ENCODE results near the gene SLC38A11.
"Not testable (repeated sequence)": the region's sequence is repeated elsewhere in the genome, so short reads cannot be mapped to it uniquely, and the experiment has no call there.

The SLC38A11 gene

GRCh38 chr2:164954954-164955701 is at the start of gene SLC38A11:
Gene SLC38A11, minus strand, starts transcription at chr2:164955525. Its CDS starts 278 bp downstream, at chr2:164955247.
- no peak for DNase-seq (ENCODE audit: extremely low read depth in 1 of 2, low read depth in 1 of 2)

DNA sequence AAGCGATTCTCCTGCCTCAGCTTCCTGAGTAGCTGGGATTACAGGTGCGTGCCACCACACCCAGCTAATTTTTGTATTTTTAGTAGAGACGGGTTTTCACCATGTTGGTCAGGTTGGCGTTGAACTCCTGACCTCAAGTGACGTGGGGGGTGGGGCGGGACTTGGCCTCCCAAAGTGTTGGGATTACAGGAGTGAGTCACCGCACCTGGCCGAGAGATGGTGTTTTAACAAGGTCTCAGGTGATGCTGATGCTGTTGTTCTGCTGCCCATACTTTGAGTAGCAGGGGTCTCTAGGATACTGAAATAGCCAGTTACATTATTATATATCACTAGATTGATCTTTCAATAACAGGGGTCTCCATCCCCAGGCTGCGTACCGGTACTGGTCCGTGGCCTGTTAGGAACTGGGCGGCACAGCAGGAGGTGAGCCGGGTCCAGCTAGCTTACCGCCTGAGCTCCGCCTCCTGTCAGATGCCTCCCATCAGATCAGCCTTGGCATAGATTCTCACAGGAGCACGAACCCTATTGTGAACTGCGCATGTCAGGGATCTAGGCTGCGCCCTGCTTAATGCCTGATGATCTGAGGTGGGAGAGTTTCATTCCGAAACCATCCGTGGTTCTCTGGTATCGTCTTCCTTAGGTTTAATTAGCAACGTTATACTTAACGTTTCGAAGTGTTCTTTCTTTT is 48.3 kb upstream of the SLC38A11 start:
- no peak for DNase-seq (ENCODE audit: extremely low read depth in 1 of 2, low read depth in 1 of 2)

DNA sequence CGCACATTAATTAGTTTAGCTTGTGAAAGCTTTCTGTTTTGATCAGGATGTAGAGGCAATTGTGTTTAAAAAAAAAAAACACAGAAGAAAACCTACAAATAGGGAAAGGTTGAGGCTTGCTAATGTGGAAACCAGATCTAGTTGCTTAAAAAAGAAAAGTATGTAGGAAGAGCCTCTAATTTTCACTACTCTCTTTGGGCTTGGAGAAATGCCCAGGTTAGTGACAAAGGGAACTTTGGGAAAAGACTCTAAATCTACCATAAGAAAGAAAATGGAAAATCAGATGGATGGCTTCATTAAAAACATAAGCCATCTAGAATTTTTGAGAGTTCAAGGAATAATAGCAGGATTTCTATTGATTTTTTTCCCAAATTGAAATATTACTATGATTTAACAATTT is 47.3 kb upstream of the SLC38A11 start:
- no peak for DNase-seq (ENCODE audit: extremely low read depth in 1 of 2, low read depth in 1 of 2)

DNA sequence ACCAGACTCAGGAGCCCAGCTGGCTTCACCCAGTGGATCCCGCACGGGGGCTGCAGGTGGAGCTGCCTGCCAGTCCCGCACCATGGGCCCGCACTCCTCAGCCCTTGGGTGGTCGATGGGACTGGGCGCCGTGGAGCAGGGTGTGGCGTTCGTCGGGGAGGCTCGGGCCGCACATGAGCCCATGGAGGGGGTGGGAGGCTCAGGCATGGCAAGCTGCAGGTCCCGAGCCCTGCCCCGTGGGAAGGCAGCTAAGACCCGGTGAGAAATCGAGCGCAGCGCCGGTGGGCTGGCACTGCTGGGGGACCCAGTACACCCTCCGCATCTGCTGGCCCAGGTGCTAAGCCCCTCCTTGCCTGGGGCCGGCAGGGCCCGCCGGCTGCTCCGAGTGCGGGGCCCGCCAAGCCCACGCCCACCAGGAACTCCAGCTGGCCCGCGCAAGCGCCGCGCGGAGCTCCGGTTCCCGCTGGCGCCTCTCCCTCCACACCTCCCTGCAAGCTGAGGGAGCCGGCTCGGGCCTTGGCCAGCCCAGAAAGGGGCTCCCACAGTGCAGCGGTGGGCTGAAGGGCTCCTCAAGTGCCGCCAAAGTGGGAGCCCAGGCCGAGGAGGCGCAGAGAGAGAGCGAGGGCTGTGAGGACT is 39.5 kb upstream of the SLC38A11 start:
- DNase-seq (ENCODE audit: extremely low read depth in 1 of 2, low read depth in 1 of 2) = not testable (repeated sequence)

GRCh38 chr2:164993287-164994016 is 38.1 kb upstream of the SLC38A11 start:
- DNase-seq (ENCODE audit: extremely low read depth in 1 of 2, low read depth in 1 of 2) = no peak

- DNase-seq (ENCODE audit: extremely low read depth in 1 of 2, low read depth in 1 of 2) = peak in 1 of 2 donors; percentile 13
These were observed 37.5 kb upstream of the SLC38A11 start for GRCh38 chr2:164992818-164993217.

GRCh38 chr2:164992093-164992454 is 36.7 kb upstream of the SLC38A11 start:
- not testable (repeated sequence) for DNase-seq (ENCODE audit: extremely low read depth in 1 of 2, low read depth in 1 of 2)

DNA sequence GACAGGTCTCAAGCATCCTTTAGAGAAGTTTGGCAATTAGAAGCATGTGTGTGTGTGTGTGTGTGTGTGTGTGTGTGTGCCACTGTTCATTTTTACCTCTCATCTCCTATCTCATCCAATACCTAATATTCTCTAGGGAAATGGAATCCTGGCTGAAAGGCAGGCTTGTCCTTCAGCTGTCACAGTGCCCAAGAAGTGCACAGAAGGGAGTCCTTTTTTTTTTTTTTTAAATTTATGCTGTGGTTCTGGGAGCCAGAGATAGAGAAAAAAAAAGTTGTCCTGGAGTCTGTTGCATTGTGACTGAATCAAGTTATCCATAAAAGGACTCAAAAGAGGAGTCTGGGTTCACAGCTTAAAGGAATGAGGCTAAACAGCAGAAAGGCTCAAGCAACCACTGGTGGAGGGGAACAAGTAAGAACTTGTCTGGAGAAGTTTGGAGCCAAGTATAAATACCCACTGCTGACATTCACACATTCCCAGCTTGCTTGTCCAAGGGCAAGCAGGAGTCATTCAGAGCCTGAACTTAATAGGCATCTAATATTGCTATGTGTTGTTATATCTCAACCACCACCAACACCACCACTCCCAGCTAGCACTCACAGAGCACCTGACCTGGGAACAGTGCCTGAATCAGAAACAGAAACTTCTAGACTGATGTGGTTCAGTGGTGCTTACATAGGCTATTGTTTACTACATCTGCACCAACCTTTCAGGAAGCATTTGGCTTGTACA is 36.2 kb upstream of the SLC38A11 start:
- DNase-seq (ENCODE audit: extremely low read depth in 1 of 2, low read depth in 1 of 2) = not testable (repeated sequence)

DNA sequence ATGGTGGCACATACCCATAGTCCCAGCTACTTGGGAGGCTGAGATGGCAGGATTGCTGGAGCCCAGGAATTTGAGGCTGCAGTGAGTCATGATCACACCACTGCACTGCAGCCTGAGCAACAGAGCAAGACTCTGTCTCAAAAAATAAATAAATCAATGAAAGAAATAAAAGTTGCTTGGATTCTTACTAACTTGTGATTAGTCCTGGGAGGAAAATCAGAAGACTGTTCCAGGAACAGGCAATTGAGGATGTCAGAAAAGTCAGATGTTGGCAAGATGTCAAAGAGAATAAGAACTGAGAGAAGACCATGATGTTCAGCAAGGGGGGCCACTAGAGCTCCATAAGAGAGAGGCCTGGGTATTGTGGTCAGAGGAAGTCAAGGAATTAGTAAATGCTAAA is 35.6 kb upstream of the SLC38A11 start:
- DNase-seq (ENCODE audit: extremely low read depth in 1 of 2, low read depth in 1 of 2) = not testable (repeated sequence)

DNA sequence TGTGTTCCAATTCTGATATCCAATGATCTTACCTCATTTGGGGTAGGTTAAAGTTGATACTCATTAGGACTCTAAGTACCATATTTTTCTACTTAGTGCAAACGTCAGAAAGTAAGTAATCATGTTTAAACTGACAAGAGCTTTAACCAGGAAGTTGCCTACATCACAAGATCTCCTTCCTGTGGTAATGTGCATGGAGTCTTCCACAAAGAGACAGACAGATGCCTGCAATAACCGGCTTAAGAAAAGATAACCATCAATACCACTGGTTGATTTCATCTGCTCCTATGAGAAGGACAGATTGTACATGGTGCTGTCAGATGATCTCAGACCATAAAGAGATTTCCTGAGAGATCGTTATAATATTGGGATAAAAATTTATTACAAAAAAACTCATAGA is 33.5 kb upstream of the SLC38A11 start:
- not testable (repeated sequence) for DNase-seq (ENCODE audit: extremely low read depth in 1 of 2, low read depth in 1 of 2)

DNA sequence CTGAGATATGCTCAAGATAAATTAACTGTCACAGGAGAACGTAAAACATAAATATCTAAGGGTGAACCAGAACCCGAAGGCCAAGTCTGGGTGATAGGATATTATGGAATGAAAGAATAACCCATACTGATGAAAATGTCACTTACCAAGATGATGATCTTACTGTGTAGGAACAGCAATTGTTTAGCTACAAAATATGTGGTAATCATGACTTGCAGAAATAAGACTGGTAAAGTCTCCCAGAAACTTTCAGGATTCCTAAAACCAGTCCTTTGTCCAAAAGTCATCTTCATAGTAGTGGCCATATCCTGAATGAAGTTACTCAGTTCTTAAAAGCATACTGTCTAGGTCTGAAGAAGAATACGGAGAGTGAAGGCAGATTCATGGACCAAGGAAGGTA is 30.7 kb upstream of the SLC38A11 start:
- DNase-seq (ENCODE audit: extremely low read depth in 1 of 2, low read depth in 1 of 2) = not testable (repeated sequence)

GRCh38 chr2:164984428-164984827 is 29.1 kb upstream of the SLC38A11 start:
- DNase-seq (ENCODE audit: extremely low read depth in 1 of 2, low read depth in 1 of 2) = no peak

DNA sequence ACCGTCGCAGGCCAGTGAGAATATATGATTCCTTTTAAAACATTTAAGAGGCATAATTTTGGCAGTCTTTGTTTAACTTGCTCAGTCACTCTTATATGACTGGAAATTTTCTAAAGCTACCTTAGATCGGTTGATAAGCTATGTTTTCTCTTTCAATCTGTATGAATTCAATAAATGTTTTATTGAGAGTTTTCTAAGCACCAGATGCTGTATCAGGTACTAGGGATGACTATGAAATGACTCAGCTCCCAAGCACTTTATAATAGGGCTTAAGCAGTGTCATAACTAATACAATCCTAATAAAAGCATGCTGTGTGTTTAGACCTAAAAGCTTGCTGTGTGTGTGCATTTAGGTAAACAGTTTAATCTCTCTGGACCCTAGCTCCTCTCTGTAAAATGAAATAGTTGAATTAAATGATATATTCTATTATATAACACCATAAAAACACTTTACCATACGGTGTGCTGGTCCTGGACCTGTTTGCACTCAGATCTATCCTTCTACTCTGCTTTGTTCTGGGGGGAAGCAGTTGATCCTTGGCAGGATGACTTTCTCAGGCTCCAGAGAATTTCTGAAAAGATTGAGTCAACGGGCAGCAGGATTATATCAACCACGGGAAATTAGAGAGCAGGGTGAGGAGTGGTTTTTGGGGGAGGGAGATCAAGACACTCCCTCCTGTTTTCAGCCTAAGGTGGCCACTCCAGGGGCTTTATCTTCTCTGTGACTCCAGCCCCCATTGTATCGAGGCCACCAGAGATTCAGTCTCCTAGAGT is 26.1 kb upstream of the SLC38A11 start:
- no peak for DNase-seq (ENCODE audit: extremely low read depth in 1 of 2, low read depth in 1 of 2)

- DNase-seq (ENCODE audit: extremely low read depth in 1 of 2, low read depth in 1 of 2) = not testable (repeated sequence)
These were observed 25.4 kb upstream of the SLC38A11 start for GRCh38 chr2:164980688-164981087.

DNA sequence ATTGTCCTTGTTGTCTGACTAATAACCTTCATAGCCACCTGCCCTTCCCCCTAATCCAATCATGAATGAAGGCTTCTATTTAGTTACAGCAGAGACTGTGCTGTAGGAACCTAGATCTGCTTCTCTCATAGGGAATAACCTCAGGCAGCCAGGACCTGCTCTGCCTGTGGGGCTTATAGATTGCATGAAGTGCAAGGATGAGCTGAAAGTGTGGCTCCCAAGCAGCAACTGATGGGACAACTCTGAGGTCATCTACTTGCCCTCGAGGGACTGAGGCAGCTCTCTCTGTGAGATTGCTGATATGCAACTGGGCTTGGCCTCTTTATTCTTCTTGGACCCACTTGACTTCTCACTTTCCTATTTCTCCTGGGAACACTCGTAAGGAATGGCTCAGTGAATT is 23.8 kb upstream of the SLC38A11 start:
- no peak for DNase-seq (ENCODE audit: extremely low read depth in 1 of 2, low read depth in 1 of 2)

GRCh38 chr2:164976875-164977470 is 21.6 kb upstream of the SLC38A11 start:
- not testable (repeated sequence) for DNase-seq (ENCODE audit: extremely low read depth in 1 of 2, low read depth in 1 of 2)

- DNase-seq (ENCODE audit: extremely low read depth in 1 of 2, low read depth in 1 of 2) = no peak
These were observed 21.0 kb upstream of the SLC38A11 start for GRCh38 chr2:164976301-164976700.

DNA sequence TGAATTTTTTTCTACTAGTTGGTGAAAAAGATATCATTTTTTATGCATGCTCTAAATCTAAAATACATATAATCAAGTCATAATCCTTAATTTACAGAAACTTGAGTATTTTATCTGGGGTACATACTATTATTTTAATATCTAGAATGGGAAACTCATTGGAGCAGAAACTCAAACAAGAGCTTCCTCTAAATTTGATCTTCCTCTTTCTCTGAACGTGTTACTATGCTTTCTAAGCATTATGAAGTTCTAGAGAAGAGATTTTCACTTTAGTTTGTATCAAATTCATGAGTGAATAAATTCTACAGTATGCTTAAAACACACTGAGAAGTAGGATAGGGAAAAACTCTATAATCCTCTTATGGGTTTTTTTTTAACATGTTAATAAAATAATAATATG is 20.6 kb upstream of the SLC38A11 start:
- DNase-seq (ENCODE audit: extremely low read depth in 1 of 2, low read depth in 1 of 2) = no peak

- DNase-seq (ENCODE audit: extremely low read depth in 1 of 2, low read depth in 1 of 2) = no peak
These were observed 18.9 kb upstream of the SLC38A11 start for GRCh38 chr2:164974221-164974620.
